Umbilical cord (tissue), 2 donors: ENCODE results near the gene TUBGCP2. TPM values are rescaled to one million over a fixed set of nuclear protein-coding genes. Genes with fewer than 3 reads are reported as not detected.

Experiments used
- DNase-seq: peaks from one replicate; pipeline ENCODE4 v3.0.0-alpha.2; 2015; ENCODE audit warnings: low spot score
- total RNA-seq: library from RNA; depleted of rRNA; stranded (reverse); fragments of >200 nt; gene quantifications from one replicate; pipeline ENCODE4 v1.2.3, GENCODE V29; 2014; ENCODE audit warnings: low replicate concordance; ENCODE audit not compliant: insufficient read depth

TUBGCP2 gene
- 34.2 TPM for total RNA-seq

GRCh38 chr10:133308421-133309099, at the start of gene TUBGCP2, which contains the start of gene ZNF511:
Gene TUBGCP2 (minus strand): TSS chr10:133308872. CDS start chr10:133302941, 5,931 bp downstream.
Gene ZNF511 (plus strand): TSS chr10:133308914. CDS start chr10:133308944, 30 bp downstream.
- peak; percentile 85 for DNase-seq

GRCh38 chr10:133357285-133358161, 48.9 kb upstream of the TUBGCP2 start, which contains the start of gene FUOM:
Gene FUOM (minus strand): TSS chr10:133358019. CDS start chr10:133358007, 12 bp downstream.
- DNase-seq = peak; percentile 38

GRCh38 chr10:133356549-133357284, 48.0 kb upstream of the TUBGCP2 start:
- DNase-seq = no peak

- DNase-seq = no peak
These were observed 47.3 kb upstream of the TUBGCP2 start for GRCh38 chr10:133355991-133356390.

GRCh38 chr10:133355266-133355665, 46.6 kb upstream of the TUBGCP2 start:
- no peak for DNase-seq

- no peak for DNase-seq
These were observed 46.1 kb upstream of the TUBGCP2 start for GRCh38 chr10:133354672-133355240.

- DNase-seq = no peak
These were observed 45.4 kb upstream of the TUBGCP2 start for GRCh38 chr10:133353988-133354605.

GRCh38 chr10:133353202-133353959, 44.7 kb upstream of the TUBGCP2 start:
- no peak for DNase-seq

- no peak for DNase-seq
These were observed 43.0 kb upstream of the TUBGCP2 start for GRCh38 chr10:133351408-133352318.

GRCh38 chr10:133350950-133351329, 42.3 kb upstream of the TUBGCP2 start:
- no peak for DNase-seq

GRCh38 chr10:133350283-133350949, 41.7 kb upstream of the TUBGCP2 start:
- no peak for DNase-seq

GRCh38 chr10:133349577-133350011, 40.9 kb upstream of the TUBGCP2 start:
- no peak for DNase-seq

- no peak for DNase-seq
These were observed 40.5 kb upstream of the TUBGCP2 start for GRCh38 chr10:133349160-133349568.

- no peak for DNase-seq
These were observed 39.2 kb upstream of the TUBGCP2 start for GRCh38 chr10:133347710-133348517.

GRCh38 chr10:133346413-133346812, 37.7 kb upstream of the TUBGCP2 start:
- no peak for DNase-seq

- no peak for DNase-seq
These were observed 35.6 kb upstream of the TUBGCP2 start for GRCh38 chr10:133344236-133344635.

- DNase-seq = no peak
These were observed 34.9 kb upstream of the TUBGCP2 start for GRCh38 chr10:133343558-133343957.

- DNase-seq = no peak
These were observed 34.3 kb upstream of the TUBGCP2 start for GRCh38 chr10:133342942-133343341.
